GM12873 (cell line): ENCODE measurements around the gene SELENOP.

Source experiments
- TF ChIP-seq, protein P1 (sequence below): IDR thresholded peaks from 2 replicates; pipeline ENCODE4 v1.5.1; 2012; ENCODE audit warnings: low read depth, mild to moderate bottlenecking, moderate library complexity, low read length, control low read depth; ENCODE audit not compliant: insufficient read depth; ENCODE audit errors: missing control alignments

Gene SELENOP, protein sequence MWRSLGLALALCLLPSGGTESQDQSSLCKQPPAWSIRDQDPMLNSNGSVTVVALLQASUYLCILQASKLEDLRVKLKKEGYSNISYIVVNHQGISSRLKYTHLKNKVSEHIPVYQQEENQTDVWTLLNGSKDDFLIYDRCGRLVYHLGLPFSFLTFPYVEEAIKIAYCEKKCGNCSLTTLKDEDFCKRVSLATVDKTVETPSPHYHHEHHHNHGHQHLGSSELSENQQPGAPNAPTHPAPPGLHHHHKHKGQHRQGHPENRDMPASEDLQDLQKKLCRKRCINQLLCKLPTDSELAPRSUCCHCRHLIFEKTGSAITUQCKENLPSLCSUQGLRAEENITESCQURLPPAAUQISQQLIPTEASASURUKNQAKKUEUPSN

DNA sequence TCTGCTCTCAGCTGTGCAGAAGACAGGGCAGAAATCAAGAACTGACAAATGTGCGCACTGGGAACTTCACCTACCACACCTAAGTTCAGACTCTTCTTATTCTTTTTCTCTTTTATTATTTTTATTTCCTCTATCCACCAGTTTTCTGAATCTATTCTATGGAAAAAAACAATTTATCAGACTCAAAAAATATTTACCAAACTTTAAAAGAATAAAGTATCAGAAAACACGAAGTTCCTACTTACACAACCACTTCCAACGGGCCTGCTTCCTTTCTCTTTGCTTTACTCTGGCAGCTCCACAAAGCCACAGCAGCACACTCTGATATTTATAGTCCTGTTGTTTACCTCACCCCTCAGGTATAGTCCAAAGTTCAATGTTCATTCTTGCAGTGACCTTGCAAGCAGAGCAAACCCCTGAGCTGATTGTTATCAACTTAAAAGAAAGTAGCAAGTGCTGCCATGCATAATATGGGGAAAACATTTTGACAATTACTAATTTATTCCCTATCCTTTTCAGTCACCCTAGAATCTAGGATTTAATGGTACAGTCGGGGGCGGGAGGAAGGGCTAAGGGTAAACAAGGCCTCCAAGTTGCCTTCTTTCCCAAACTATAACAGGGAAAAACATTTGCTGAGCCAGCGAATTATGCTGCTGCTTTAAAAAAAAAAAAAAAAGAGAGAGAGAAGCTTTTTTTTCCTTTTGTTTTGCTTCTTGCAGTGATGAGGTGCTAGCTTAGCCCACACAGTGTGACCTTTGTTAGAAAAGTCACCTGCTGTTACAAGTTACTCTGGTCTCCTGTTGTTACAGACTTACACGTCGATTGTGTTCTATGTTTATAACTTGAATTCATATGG is at the start of gene SELENOP:
TSS of gene SELENOP (minus strand) at position 302 of the 856 bp plus-strand sequence. CDS start 3,539 bp downstream, outside the sequence.
- TF ChIP-seq, protein P1, sequence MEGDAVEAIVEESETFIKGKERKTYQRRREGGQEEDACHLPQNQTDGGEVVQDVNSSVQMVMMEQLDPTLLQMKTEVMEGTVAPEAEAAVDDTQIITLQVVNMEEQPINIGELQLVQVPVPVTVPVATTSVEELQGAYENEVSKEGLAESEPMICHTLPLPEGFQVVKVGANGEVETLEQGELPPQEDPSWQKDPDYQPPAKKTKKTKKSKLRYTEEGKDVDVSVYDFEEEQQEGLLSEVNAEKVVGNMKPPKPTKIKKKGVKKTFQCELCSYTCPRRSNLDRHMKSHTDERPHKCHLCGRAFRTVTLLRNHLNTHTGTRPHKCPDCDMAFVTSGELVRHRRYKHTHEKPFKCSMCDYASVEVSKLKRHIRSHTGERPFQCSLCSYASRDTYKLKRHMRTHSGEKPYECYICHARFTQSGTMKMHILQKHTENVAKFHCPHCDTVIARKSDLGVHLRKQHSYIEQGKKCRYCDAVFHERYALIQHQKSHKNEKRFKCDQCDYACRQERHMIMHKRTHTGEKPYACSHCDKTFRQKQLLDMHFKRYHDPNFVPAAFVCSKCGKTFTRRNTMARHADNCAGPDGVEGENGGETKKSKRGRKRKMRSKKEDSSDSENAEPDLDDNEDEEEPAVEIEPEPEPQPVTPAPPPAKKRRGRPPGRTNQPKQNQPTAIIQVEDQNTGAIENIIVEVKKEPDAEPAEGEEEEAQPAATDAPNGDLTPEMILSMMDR = no peak

DNA sequence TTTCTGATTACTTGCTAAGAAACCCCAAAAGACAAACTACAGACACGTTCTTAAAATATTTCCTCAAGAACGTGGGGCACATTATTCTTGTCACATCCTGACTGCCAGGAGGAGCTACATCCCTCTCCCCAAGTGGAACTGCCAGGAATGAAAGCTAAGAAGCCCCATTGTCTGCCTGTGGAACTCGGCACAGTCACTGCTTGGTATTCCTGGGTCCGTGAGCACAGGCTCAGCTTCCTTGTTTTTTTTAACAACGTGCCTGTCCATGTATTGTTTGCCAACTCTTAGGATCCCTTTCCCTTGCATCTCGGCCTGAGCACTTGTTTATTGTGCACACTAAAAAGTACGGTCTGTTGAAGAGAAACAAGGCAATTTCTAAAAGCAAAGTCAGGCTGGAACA is 47.0 kb upstream of the SELENOP start:
- TF ChIP-seq, protein P1 = no peak

DNA sequence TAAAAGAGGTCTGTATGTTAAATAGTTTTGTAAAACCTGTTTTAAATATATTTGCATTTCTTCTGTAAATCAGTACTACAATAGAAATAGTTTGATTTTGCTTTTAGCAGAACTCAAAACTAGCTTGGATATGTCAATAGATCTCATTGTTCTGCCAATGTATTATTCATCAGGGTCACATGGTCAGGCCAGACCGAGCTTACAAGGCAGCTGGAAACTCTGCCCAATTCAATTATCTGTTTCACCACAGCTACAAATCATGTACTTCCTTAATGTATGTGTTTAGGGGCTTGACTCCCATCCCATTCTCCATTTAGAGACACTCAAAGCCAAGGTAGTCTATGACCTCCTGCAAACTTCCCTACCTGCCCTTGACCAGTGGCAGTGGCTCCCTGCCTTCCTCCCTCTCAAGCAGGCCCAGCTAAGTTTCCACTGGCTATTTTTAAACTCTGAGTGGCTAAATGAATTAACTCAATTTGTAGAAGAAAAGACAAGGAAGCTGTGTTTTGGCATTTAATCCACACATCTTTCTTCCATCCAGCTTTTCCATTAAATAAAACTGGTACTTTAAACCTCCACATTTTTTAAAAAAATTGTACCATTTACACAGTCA is 46.4 kb upstream of the SELENOP start:
- TF ChIP-seq, protein P1 = no peak

DNA sequence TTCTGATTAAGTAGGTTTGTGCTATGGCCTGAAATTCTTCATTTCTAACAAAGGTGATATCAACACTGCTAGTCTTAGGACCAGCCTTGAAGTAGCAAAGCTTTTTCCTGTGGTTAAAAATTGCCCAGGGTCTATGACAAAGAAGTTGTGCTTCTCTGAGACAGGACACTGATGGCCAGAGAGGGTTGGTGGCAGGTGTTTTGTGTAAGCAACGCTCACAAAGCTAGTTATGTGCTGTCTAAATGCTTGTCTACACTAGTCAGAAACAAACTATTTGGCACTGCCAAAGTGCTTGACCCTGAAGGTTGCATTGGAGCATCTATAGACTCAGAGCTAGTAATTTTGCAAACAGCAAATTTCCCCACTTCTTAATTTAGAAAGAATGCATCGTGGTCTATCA is 44.1 kb upstream of the SELENOP start:
- TF ChIP-seq, protein P1 = no peak

DNA sequence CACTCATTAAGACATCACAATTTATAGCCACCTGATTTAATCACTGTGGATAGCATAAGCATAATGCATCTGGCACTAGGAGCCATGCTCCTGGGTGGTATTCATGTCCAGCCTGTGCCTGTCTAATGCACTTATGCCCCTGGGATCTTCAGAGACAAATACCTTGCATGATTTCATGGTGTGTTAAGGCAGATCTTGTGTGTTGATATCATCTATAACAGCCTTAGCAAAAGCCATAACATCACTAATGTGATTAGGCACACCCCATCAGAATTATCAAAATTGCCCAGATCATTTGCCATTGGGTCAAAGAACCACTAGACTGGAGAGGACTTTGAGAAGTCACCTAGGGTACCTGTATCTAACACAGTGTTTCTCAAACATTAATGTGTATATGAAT is 43.7 kb upstream of the SELENOP start:
- TF ChIP-seq, protein P1 = no peak

DNA sequence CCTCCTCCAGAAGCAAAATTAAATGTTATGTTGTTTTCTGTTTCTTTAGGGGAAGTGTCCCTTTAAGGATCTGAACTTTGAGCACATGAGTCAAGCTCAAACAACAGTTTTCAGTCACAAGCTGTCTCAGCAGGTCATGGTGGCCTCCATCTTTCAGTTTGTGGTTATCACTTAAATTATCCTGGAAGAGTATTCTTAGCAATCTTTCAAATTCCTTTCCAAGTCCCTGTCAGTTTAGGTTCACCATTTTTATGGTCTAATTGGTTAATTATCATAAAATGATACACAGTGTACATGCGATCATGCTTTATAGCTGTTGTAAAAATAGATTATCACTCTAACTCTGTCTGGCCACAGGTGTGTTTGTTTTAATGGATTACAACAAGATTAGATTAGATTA is 43.1 kb upstream of the SELENOP start:
- TF ChIP-seq, protein P1 = no peak

DNA sequence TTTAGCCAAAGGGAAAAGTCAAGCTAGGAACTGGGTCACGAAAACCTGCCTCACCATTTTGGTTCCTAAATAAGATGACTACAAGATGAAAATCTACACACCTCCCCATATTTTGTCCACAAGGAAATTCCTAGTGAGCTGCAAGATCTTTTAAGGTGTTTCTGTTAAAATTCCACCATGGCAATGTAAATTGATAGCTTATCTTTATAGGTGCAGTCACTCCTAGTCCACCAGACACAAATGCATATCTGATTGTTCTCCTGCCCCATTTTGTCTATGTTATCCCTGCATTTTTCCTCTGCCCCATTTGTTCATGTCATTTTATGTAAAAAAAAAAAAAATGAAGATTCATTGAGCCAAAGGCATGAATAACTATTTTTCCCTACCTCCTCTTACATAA is 41.1 kb upstream of the SELENOP start:
- TF ChIP-seq, protein P1 = no peak
